Measurements from ENCODE around the gene CTRL.
"Not testable (repeated sequence)": the region's sequence is repeated elsewhere in the genome, so short reads cannot be mapped to it uniquely, and the experiment has no call there.

Gene CTRL

DNA sequence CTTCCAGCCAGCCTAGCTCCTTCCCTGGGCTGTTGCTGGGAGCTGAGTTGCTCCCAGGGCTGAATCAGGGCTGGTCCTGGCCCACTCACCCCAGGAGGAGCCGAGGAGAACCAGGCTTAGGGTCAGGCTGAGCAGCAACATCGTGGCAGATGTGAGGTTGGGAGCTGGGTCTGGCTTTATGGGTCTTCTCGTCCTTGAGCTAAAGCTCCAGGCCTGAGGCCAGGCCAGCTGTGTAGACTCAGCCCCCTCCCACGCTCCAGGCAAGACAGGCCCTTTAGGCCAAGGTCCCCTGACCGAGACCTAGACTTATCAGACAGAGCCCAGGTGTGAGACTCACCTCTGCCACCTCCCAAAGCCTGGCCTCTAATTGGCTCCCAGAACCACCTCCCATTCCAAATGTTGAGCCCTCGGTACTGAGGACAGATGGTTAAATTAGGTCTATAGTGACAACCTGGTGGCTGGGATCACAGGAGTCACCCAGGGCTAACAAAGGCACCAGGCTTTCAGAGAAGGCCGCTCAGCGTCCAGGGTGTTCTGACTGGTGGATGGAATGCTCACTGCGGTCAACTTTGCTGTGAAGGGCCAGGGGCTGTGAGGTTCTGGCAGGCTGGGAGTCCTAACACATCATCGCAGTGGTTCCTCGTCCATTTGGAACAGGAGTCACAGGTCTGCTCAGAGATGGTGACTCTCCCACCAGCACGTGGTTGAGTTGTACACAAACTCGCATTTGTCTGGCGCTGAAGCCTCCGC is at the start of gene CTRL:
TSS of gene CTRL (minus strand) at position 151 of the 750 bp plus-strand sequence. CDS start at position 141, 10 bp downstream.
- H3K4me3 ChIP-seq (ENCODE audit: low read length), result no peak within 1 kb of the TSS
- no peak for TF ChIP-seq ZNF274 (IDR thresholded peaks at IDR 0.05; ENCODE audit: low read depth, low read length)

GRCh38 chr16:67979955-67980678 is 48.5 kb upstream of the CTRL start, which contains the start of gene DPEP3:
Gene DPEP3 (minus strand): TSS chr16:67980499. CDS start chr16:67980380, 119 bp downstream.
- no peak within 1 kb of the TSS for H3K4me3 ChIP-seq (ENCODE audit: low read length)
- no peak for TF ChIP-seq ZNF274 (IDR thresholded peaks at IDR 0.05; ENCODE audit: low read depth, low read length)

- TF ChIP-seq ZNF274 (IDR thresholded peaks at IDR 0.05; ENCODE audit: low read depth, low read length), result no peak
- no peak overlapping the region for H3K4me3 ChIP-seq (ENCODE audit: low read length)
Observed at GRCh38 chr16:67977469-67978227, 46.0 kb upstream of the CTRL start.

- TF ChIP-seq ZNF274 (IDR thresholded peaks at IDR 0.05; ENCODE audit: low read depth, low read length), result no peak
- no peak overlapping the region for H3K4me3 ChIP-seq (ENCODE audit: low read length)
Observed at GRCh38 chr16:67977005-67977404, 45.3 kb upstream of the CTRL start.

- TF ChIP-seq ZNF274 (IDR thresholded peaks at IDR 0.05; ENCODE audit: low read depth, low read length), result no peak
- no peak overlapping the region for H3K4me3 ChIP-seq (ENCODE audit: low read length)
Observed at GRCh38 chr16:67976205-67976604, 44.5 kb upstream of the CTRL start.

GRCh38 chr16:67975321-67976105 is 43.9 kb upstream of the CTRL start:
- no peak for TF ChIP-seq ZNF274 (IDR thresholded peaks at IDR 0.05; ENCODE audit: low read depth, low read length)
- no peak overlapping the region for H3K4me3 ChIP-seq (ENCODE audit: low read length)

DNA sequence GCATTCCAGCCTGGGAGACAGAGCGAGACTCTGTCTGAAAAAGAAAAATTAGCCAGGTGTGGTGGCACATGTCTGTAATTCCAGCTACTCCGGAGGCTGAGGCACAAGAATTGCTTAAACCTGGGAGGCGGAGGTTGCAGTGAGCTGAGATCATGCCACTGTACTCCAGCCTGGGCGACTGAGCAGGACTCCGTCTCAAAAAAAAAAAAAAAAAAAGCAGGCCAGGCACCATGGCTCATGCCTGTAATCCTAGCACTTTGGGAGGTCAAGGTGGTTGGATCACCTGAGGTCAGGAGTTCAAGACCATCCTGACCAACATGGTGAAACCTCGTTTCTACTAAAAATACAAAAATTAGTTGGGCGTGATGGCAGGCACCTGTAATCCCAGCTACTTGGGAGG is 40.6 kb upstream of the CTRL start:
- H3K4me3 ChIP-seq (ENCODE audit: low read length), result not testable (repeated sequence)

- TF ChIP-seq ZNF274 (IDR thresholded peaks at IDR 0.05; ENCODE audit: low read depth, low read length), result no peak
- no peak overlapping the region for H3K4me3 ChIP-seq (ENCODE audit: low read length)
Observed at GRCh38 chr16:67971111-67971510, 39.4 kb upstream of the CTRL start.

GRCh38 chr16:67969254-67970039 is 37.8 kb upstream of the CTRL start:
- TF ChIP-seq ZNF274 (IDR thresholded peaks at IDR 0.05; ENCODE audit: low read depth, low read length), result no peak

DNA sequence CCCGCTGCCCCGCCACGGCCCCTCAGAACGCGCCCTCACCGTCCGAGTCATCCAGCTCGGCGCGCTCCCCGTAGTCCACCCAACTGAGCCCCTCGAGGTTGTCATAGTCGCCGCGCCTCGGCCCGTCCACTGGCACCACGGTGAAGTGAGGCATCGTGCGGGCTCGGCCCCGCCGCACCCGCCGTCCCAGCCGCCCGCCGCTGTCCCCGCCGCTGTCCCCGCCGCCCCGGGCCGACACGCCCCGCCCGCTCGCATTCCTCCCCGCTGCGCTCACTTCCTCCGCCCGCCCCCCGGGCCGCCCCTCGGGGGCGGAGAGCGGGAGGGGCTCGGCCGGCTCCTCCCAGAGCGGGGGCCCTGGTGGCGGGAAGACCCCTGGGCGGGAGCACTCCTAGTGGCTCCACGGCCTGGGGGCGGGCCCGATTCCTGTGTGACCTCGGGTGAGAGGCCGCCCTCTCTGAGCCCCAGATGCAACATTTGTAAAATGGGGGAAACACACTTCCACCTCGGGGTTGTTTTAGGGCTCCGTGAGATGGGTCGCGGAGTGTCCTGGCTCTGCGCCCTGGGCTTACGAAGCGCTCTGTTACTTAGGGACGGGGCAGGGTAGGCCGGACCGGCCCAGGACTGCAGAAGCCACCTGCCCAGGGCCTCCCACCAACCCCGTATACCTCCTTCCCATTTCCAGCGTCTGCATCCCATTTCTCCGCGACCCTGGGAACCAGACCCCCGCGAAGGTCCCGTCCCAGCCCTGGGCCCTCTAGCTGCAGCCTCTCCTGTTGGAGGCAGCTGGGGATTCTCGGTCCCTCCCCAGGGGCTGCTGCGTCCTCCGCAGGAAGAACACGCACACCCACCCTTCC is 37.0 kb upstream of the CTRL start, which contains the start of gene SLC12A4:
TSS of gene SLC12A4 (minus strand) at position 238 of the 854 bp plus-strand sequence. CDS start at position 154, 84 bp downstream.
- H3K4me3 ChIP-seq (ENCODE audit: low read length), result peak within 1 kb of the TSS; percentile 61
- no peak for TF ChIP-seq ZNF274 (IDR thresholded peaks at IDR 0.05; ENCODE audit: low read depth, low read length)

More at GRCh38 chr16:67969254-67970039, 37.8 kb upstream of the CTRL start:
- peak overlapping the region; percentile 61; the same call in 1 of the 2 replicates for H3K4me3 ChIP-seq (ENCODE audit: low read length)

GRCh38 chr16:67967958-67968399 is 36.3 kb upstream of the CTRL start:
- TF ChIP-seq ZNF274 (IDR thresholded peaks at IDR 0.05; ENCODE audit: low read depth, low read length), result no peak
- peak overlapping the region; percentile 61 for H3K4me3 ChIP-seq (ENCODE audit: low read length)
